ENCODE results near the gene CFAP251. TPM values are rescaled to one million over a fixed set of nuclear protein-coding genes. Genes with fewer than 3 reads are reported as not detected.
"Not testable (repeated sequence)": the region's sequence is repeated elsewhere in the genome, so short reads cannot be mapped to it uniquely, and the experiment has no call there.

CFAP251 gene
- total and polyA plus RNA-seq, 10 of the 15 experiments (the other 5 are each of a cell fraction or from before 2014, with no cell fraction given), result 0.10 to 0.97 (median 0.64) TPM

GRCh38 chr12:121875582-121875981 is 42.8 kb upstream of the CFAP251 start:
- Histone ChIP-seq H3K4me2 (ENCODE audit: control insufficient read depth, insufficient read depth) (no peak overlapping the region), H3K9me3 (replicated peaks; ENCODE audit: control insufficient read depth, insufficient read depth, low read length) (no peaks in the 10 kb centered on the region), H3K79me2 (ENCODE audit: control insufficient read depth, insufficient read depth, low read length) (no peaks in the 10 kb centered on the region), H2AFZ (ENCODE audit: control insufficient read depth, low read depth, low read length) (no peak overlapping the region), H3K27ac (ENCODE audit: control insufficient read depth, insufficient read depth) (no peak overlapping the region), H4K20me1 (ENCODE audit: control insufficient read depth, insufficient read depth) (no peaks in the 10 kb centered on the region), H3K36me3 (ENCODE audit: control insufficient read depth in 2 of 2, insufficient read depth in 2 of 2, low read length in 1 of 2) (no peaks in the 10 kb centered on the region), H3K9ac (ENCODE audit: control insufficient read depth, insufficient read depth, low read length) (no peak overlapping the region), H3K4me3 (no peak overlapping the region), H3K4me1 (ENCODE audit: control insufficient read depth, insufficient read depth, low read length) (no peaks in the 10 kb centered on the region), H3K27me3 (replicated peaks in 1 of 2; ENCODE audit: control insufficient read depth in 2 of 2, insufficient read depth in 2 of 2, low read length in 1 of 2) (no peaks in the 10 kb centered on the region)
- no peak for DNase-seq (ENCODE audit: low read depth, low spot score)
- TF ChIP-seq SMARCA5 (IDR thresholded peaks at IDR 0.05) (no peak), MAX (IDR thresholded peaks at IDR 0.05; ENCODE audit: low read depth, low read length) (no peak), IRF4 (IDR thresholded peaks at IDR 0.05; ENCODE audit: low read depth, low read length) (no peak), ATF7 (IDR thresholded peaks at IDR 0.05; ENCODE audit: low read depth) (no peak), BACH1 (IDR thresholded peaks at IDR 0.05; ENCODE audit: borderline replicate concordance) (no peak), KLF5 (IDR thresholded peaks at IDR 0.05; ENCODE audit: partially characterized antibody) (no peak), CHD1 (IDR thresholded peaks at IDR 0.05; ENCODE audit: low read depth, low read length) (no peak), TCF7 (IDR thresholded peaks at IDR 0.05; ENCODE audit: borderline replicate concordance) (no peak), TARDBP (IDR thresholded peaks at IDR 0.05; ENCODE audit: borderline replicate concordance) (no peak)
- CTCF ChIA-PET, result interaction anchor here (1.1 to 1.6 kb wide), 3 partner anchors 13 to 81 kb away, joined by 3 to 5 read pairs (median 4); partner anchors contain the start of gene PSMD9
- FAIRE-seq, result no peak
- ATAC-seq, result no peak
- POLR2A ChIA-PET, result no interaction called here
- intact Hi-C loops (cut with micrococcal nuclease; ENCODE audit: unreplicated experiment), result no loop called here
- RAD21 ChIA-PET (ENCODE audit: unreplicated experiment), result no interaction called here
- BruUV-seq (replicated peaks), result no TSS peak
- in situ Hi-C loops (cut with MboI), result no loop called here
- SMC1A ChIA-PET (ENCODE audit: uncharacterized antibody, unreplicated experiment), result interaction anchor here (1.1 kb wide), 1 partner anchor 13 kb away, joined by 3 read pairs; the partner anchor contains the start of gene PSMD9
- 54% methylated on average over 6 of the region's 6 CpGs for WGBS (ENCODE audit: insufficient coverage, insufficient replicate concordance, low lambda C conversion rate, missing lambda C conversion rate)

- H2AFZ ChIP-seq (ENCODE audit: control insufficient read depth, low read depth, low read length); H3K27ac ChIP-seq (ENCODE audit: control insufficient read depth, insufficient read depth); H3K36me3 ChIP-seq (ENCODE audit: control insufficient read depth in 2 of 2, insufficient read depth in 2 of 2, low read length in 1 of 2); DNase-seq (ENCODE audit: low read depth, low spot score); H3K4me2 ChIP-seq (ENCODE audit: control insufficient read depth, insufficient read depth); intact Hi-C loops (cut with micrococcal nuclease; ENCODE audit: unreplicated experiment); BruUV-seq (replicated peaks); ATAC-seq; H3K9me3 ChIP-seq (replicated peaks; ENCODE audit: control insufficient read depth, insufficient read depth, low read length); FAIRE-seq; H3K4me3 ChIP-seq; H3K79me2 ChIP-seq (ENCODE audit: control insufficient read depth, insufficient read depth, low read length); POLR2A ChIA-PET; RAD21 ChIA-PET (ENCODE audit: unreplicated experiment); H3K27me3 ChIP-seq (replicated peaks in 1 of 2; ENCODE audit: control insufficient read depth in 2 of 2, insufficient read depth in 2 of 2, low read length in 1 of 2); H4K20me1 ChIP-seq (ENCODE audit: control insufficient read depth, insufficient read depth); H3K4me1 ChIP-seq (ENCODE audit: control insufficient read depth, insufficient read depth, low read length); H3K9ac ChIP-seq (ENCODE audit: control insufficient read depth, insufficient read depth, low read length); in situ Hi-C loops (cut with MboI): not testable (repeated sequence)
- WGBS (ENCODE audit: insufficient coverage, insufficient replicate concordance, low lambda C conversion rate, missing lambda C conversion rate), result 55% methylated on average over 8 of the region's 8 CpGs
- SMC1A ChIA-PET (ENCODE audit: uncharacterized antibody, unreplicated experiment), result interaction anchor here (1.1 kb wide), 1 partner anchor 12 kb away, joined by 3 read pairs; the partner anchor contains the start of gene PSMD9
- CTCF ChIA-PET, result interaction anchor here (1.1 to 1.6 kb wide), 3 partner anchors 12 to 82 kb away, joined by 3 to 5 read pairs (median 4); partner anchors contain the start of gene PSMD9
Observed at GRCh38 chr12:121876080-121876447, 42.3 kb upstream of the CFAP251 start.

Measured in GM12878 (cell line).